GM18508 (cell line): ENCODE data around the gene MRPL11.
"Not testable (repeated sequence)": the region's sequence is repeated elsewhere in the genome, so short reads cannot be mapped to it uniquely, and the experiment has no call there.

Experiments used
- ATAC-seq: cut with Tn5 transposase; IDR thresholded peaks from one replicate; pipeline ENCODE4 v1.9.1; 2021; ENCODE audit warnings: moderate number of reproducible peaks; ENCODE audit not compliant: insufficient read depth, unreplicated experiment

The MRPL11 gene

DNA sequence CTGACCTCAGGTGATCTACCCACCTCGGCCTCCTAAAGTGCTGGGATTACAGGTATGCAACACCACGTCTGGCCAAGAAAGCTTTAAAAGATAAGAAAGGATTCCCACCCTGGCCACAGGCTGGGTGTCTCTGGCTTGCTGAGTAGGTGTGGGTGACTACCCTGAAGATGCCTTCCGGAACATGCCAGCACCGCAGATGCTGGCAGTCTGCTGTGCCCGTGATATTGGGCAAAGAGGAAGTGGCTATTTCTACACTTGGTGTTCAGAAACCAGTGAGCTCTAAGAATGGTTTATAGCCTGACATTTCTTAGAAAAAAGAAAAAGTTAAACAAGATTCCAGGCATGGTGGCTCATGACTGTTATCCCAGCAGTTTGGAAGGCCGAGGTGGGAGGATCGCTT, 6.1 kb downstream of the MRPL11 start:
- ATAC-seq: no peak

DNA sequence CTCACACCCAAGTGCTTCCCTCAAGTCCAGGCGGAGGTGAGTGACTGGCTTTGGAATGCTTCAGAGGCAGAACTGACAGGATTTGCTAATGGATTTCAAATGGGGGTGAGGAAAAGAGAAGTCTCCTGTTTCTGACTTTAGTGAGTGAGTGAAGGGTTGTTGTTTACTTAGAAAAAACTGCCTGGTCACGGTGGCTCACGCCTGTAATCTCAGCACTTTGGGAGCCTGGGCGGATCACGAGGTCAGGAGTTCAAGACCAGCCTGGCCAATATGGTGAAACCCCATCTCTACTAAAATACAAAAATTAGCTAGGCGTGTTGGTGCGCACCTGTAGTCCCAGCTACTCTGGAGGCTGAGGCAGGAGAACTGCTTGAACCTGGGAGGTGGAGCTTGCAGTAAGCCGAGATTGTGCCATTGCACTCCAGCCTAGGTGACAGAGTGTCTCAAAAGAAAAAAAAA, 6.7 kb downstream of the MRPL11 start:
- ATAC-seq: not testable (repeated sequence)

- ATAC-seq: not testable (repeated sequence)
Observed at GRCh38 chr11:66431287-66431686, 7.4 kb downstream of the MRPL11 start.

DNA sequence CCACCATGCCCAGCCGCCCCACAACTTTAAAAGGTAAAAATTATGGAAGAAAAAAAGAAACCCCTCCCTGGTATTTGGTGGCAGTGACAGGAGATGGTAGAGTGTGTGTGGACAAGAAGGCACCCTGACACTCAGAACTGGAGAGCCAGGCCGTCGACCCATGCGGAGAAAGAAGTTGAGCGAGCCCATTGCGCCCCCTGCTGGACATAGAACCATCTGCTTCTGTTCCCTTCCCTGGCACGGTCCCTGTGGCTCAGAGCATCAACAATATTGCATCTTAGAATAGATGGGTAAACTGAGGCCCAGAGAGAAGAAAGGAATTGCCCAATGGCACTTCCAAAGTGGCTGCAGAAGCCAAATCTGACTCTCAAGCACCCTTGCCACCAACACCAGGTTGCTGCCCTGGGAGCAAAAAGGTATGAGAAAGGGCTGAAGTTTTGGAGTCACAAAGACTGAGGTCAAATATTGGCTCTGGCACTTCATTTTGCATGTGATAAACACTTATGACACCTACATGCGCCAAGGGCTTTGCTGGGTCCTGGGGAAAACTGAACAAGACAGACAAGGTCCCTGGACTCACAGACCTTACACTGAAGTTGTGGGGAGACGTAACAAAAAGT, 8.6 kb downstream of the MRPL11 start:
- no peak for ATAC-seq

DNA sequence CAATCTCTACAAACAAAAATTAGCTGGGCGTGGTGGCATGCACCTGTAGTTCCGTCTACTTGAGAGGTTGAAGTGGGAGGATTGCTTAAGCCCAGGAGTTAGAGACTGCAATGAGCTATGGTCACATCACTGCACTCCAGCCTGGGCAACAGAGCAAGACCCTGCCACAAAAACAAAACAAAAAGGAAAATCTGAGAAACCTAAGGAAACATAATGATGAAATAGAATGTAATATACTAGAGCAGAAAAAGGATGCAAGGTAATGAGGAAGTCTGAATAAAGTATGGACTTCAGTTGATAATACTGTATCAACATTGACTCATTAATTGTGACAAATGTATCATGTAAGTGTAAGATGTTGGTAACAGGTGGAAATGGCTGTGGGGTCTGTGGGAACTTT, 9.7 kb downstream of the MRPL11 start:
- no peak for ATAC-seq

DNA sequence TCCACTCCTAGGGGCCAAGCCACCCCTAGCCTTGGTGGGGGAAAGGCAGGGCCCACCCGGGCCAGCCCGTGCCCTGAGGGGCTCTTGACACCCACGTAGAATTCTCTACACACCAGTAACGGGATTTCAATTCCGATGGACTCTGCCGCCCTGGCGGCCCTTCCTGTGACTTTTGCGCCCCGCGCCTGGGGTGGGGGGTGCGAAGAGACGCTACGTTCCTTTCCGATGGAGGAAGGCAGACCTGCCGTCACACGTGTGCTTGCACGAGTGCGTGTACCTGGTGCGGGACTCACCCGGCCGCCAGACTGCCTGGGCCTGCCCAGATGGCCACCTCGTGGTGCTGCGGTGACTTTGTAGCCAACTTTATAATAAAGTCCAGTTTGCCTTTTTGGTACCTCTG, 12.3 kb downstream of the MRPL11 start:
- ATAC-seq: no peak

DNA sequence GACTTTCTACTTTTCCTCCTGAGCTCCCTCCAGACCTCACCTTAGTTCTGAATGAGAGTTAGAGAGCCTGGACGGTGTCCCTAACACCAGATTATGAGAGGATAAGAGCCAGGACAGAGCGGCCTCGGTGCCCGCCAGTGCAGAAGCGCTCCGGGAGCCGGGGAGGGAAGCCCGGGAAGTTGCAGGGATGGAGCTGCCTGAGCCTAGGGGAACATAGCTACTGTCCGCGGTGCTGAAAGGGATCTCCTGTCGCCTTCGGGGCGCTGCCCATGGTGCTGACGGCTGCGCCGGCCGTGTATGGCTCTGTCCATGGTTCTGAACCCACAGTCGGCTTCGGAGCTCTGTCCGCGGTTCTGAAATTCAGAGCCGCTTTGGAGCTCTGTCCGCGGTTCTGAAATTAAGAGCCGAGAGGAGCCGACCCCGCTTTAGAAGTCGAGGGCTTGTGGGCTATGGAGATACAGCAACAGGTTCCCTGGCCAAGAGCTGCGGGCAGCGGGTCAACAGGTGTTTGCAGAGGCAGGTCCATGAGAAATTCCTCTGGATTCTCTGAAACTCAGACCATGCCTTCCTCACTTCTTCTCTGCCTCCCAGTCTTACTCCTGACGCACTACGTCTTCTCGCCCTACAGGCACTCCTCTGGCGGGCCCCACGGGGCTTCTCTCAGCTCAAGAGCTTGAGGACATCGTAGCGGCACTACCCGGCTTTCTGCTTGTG, 17.0 kb downstream of the MRPL11 start:
- ATAC-seq: no peak

DNA sequence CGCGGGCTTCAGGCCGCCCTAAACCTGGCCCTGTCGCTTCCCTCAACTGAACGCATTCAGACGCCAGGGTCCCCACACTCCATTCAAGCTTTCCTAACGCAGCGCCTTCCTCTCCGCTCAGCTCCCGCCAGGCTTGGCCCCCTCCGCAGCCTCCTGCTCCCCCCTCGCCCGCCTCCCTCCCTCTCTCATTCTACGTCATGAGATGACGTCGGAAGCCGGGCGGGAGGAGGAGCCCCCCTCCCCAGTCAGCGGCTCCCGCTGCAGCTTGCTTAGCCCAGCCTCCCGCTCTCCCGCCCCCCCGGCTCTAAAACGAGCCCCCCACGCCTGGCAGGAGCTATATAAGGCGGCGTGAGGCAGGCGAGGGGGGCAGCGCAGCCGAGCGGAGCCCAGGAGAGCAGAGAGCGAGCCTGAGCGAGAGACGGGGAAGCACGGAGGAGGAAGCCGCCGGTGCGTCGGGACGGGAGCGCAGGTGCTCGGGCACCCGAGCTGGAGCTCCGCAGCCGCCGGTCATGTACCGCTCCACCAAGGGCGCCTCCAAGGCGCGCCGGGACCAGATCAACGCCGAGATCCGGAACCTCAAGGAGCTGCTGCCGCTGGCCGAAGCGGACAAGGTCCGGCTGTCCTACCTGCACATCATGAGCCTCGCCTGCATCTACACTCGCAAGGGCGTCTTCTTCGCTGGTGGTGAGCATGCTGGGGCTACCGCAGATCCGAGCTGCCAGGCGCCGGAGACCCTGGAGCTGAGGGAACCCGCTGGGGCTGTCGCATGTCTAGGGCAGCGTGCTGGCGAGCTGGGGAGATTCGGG, 17.8 kb downstream of the MRPL11 start, which contains the start of gene NPAS4:
Gene NPAS4, plus strand, starts transcription at position 365 of the 806 bp plus-strand sequence. Its CDS starts 145 bp downstream, at position 510.
- ATAC-seq: no peak

DNA sequence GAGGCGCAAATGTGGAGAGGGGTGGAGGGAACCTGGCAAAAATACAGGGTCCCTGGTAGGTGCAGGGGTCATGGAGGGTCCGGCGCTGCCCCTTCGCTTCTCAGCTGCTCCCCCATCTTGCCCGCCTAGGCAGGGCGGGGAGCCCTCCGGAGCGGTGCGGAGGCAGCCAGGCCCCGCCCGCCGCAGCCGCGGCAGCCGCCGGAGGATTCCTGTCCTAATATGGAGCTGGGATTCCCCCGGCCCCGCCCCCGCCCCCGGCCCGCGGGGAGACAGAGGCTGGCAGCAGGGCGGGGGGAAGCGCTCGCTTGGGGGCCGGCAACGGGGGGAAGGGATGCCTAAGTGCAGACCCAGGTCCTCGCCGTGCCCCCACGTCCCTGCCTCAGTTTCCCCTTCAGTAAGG, 18.8 kb downstream of the MRPL11 start:
- ATAC-seq: no peak

- no peak for ATAC-seq
Observed at GRCh38 chr11:66418986-66419308, 19.7 kb downstream of the MRPL11 start.

- no peak for ATAC-seq
Observed at GRCh38 chr11:66418168-66418985, 20.3 kb downstream of the MRPL11 start.

- no peak for ATAC-seq
Observed at GRCh38 chr11:66417000-66417399, 21.6 kb downstream of the MRPL11 start.

DNA sequence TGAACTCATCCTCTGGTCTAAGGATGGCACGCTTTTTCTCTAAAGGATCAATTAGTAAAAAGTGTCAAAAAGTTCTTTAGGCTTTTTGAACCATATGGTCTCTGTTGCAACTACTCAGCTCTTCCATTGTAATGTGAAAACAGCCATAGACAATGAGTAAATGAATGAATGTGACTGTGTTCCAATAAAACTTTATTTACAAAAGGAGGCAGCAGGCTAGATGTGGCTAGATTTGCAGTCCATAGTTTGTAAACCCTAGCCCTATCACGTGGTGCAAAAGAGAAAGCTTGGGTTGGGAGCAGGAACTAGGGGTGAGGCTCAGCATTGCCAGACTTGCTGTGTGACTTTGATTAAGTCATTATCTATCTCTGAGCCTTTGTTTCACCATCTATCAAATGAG, 23.2 kb downstream of the MRPL11 start:
- no peak for ATAC-seq

DNA sequence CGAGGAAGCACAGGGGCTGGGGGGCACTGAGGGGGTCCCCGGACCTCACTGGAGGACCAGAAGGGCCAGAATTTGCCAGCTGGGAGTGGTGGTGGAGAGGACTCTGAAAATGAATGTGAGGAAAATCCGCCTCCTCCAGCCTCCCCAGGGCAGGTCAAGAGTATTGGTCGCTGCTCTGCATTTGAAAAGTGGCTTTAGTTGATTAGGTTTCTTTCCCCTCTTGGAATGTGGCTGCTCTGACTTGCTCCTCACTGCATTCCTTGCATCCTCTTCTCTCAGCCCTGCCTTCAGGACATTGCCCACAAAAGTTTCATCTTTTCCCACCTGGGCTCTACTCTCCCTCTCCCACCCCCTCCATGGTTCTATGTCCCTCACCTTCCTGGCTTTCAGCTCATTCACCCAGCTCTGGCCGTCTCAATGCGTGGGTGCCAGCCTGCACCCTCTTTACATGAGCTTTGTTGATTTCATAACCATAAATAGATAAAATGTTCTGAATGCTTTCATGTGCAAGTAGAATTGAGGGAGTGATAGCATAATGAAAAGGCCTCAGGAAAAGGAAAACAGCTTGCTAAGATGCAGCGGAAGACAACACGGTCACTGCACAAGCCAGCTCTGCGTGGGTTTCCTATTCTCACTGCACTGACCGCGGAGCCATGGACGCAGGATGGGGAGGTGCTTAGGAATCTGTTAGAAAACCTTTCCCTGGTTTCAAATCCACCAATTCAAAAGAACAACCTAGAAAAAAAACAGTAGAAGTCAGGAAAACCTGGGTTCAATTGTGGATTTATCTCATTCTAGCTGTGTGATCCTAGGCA, 24.3 kb downstream of the MRPL11 start:
- ATAC-seq: no peak

- ATAC-seq: no peak
Observed at GRCh38 chr11:66413167-66413566, 25.5 kb downstream of the MRPL11 start.

DNA sequence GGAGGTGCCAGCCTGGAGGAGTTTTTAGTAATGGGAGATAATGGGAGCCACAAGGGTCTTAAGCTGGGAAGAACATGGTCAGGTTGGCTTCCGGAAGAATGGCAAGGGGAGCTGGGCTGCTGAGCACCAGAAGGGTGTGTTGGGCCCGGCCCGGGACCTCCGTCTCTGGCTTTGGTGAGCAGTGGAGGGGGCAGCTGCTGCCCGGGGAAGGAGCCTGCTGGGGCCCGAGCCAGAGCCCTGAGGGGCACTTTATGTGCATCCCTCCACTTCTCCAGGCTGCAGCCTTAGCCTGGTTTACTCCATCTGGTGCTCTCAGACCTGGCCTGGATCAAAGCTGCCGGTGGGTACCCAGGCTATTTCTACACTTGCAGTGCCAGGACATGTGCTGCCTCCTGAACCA, 26.5 kb downstream of the MRPL11 start:
- no peak for ATAC-seq

- no peak for ATAC-seq
Observed at GRCh38 chr11:66411323-66411722, 27.3 kb downstream of the MRPL11 start.

GRCh38 chr11:66410191-66410590, 28.5 kb downstream of the MRPL11 start:
- ATAC-seq: no peak

- ATAC-seq: no peak
Observed at GRCh38 chr11:66409226-66409625, 29.4 kb downstream of the MRPL11 start.
